ENCODE data around the gene BUD31.

BUD31 gene

DNA sequence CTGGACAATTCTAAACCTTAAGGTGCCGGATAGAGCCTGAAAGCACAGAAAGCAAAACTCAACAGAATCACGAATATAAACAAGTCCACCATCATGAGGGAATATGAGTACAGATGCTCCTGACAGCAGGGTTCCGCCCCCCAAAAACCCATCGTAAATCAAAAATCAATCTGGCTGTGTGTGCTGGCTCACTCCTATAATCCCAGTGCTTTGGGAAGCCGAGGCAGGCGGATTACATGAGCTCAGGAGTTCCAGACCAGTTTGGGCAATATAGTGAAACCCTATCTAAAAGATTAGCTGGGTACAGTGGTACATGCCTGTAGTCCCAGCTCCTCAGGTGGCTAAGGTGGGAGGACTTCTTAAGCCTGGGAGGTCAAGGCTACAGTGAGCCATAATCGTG lies 12.2 kb downstream of the BUD31 start:
- no peak overlapping the region for H3K27ac ChIP-seq (ENCODE audit: extremely low read depth, low read depth, low read length)
- no peaks in the 10 kb centered on the region for H3K4me1 ChIP-seq (ENCODE audit: control insufficient read depth, insufficient read depth, low read length)
- no peak for TF ChIP-seq ZNF391 (tag by site-specific recombination; IDR thresholded peaks at IDR 0.05; ENCODE audit: borderline replicate concordance, low read depth)
- ChIA-PET POLR2A (interaction anchor here (1.3 to 4.9 kb wide), 3 partner anchors 12 to 20 kb away, joined by 3 to 36 read pairs (median 5); partner anchors contain the start of genes BUD31, CPSF4, PDAP1 and PTCD1), CTCF (no interaction called here)
- H3K36me3 ChIP-seq (ENCODE audit: control insufficient read depth in 2 of 2, insufficient read depth in 1 of 2, low read length in 2 of 2): peaks cover 34 to 94% of the 10 kb centered on the region in 2 experiments
- no peaks in the 10 kb centered on the region for H3K9me3 ChIP-seq (ENCODE audit: control insufficient read depth, insufficient read depth, low read depth, low read length)
- no peak overlapping the region for H3K4me3 ChIP-seq (ENCODE audit: low read depth, low read length)

DNA sequence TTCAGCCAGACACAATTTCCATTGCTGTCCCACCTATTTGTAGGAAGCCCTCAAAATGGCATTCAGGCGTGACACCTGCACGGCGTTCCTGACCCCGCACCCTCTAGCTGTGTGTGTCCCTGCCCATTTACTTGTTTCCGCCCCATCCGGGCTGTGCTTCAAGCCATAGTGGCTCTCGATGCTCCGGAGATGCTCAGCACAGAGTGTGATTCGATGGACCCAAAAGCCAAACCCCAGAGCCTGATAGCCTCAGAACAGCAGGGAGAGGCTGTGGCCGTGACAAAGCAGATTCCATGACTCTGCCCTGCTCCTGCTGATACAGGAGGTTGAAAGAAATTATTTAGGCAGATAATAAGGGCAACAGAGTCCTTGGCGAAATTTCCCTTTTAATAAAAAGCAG lies 13.4 kb downstream of the BUD31 start:
- TF ChIP-seq ZFP41 (tag by site-specific recombination; IDR thresholded peaks at IDR 0.05; ENCODE audit: borderline replicate concordance) (no peak), ZNF670 (tag by site-specific recombination; IDR thresholded peaks at IDR 0.05; ENCODE audit: low read depth) (no peak), SETDB1 (IDR thresholded peaks at IDR 0.05; ENCODE audit: insufficient read length, low read length) (no peak), MEIS1 (CRISPR knock-in tag; IDR thresholded peaks at IDR 0.05; ENCODE audit: borderline replicate concordance) (no peak), BCL11B (tag by site-specific recombination; IDR thresholded peaks at IDR 0.05; ENCODE audit: low read depth) (no peak), ZNF114 (tag by site-specific recombination; IDR thresholded peaks at IDR 0.05) (no peak), ZNF157 (tag by site-specific recombination; IDR thresholded peaks at IDR 0.05) (no peak), RBAK (tag by site-specific recombination; IDR thresholded peaks at IDR 0.05) (no peak), ZNF514 (tag by site-specific recombination; IDR thresholded peaks at IDR 0.05) (no peak), ZFP3 (tag by site-specific recombination; IDR thresholded peaks at IDR 0.05; ENCODE audit: low read depth) (no peak)
- TF ChIP-seq, protein P1, sequence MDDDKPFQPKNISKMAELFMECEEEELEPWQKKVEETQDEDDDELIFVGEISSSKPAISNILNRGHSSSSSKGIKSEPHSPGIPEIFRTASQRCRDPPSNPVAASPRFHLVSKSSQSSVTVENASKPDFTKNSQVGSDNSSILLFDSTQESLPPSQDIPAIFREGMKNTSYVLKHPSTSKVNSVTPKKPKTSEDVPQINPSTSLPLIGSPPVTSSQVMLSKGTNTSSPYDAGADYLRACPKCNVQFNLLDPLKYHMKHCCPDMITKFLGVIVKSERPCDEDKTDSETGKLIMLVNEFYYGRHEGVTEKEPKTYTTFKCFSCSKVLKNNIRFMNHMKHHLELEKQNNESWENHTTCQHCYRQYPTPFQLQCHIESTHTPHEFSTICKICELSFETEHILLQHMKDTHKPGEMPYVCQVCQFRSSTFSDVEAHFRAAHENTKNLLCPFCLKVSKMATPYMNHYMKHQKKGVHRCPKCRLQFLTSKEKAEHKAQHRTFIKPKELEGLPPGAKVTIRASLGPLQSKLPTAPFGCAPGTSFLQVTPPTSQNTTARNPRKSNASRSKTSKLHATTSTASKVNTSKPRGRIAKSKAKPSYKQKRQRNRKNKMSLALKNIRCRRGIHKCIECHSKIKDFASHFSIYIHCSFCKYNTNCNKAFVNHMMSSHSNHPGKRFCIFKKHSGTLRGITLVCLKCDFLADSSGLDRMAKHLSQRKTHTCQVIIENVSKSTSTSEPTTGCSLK (tag by site-specific recombination; IDR thresholded peaks at IDR 0.05): no peak
- TF ChIP-seq, protein P2, sequence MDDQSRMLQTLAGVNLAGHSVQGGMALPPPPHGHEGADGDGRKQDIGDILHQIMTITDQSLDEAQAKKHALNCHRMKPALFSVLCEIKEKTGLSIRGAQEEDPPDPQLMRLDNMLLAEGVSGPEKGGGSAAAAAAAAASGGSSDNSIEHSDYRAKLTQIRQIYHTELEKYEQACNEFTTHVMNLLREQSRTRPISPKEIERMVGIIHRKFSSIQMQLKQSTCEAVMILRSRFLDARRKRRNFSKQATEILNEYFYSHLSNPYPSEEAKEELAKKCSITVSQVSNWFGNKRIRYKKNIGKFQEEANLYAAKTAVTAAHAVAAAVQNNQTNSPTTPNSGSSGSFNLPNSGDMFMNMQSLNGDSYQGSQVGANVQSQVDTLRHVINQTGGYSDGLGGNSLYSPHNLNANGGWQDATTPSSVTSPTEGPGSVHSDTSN (CRISPR knock-in tag; IDR thresholded peaks at IDR 0.05): no peak
- peaks cover 23 to 82% of the 10 kb centered on the region in 2 experiments for H3K36me3 ChIP-seq (ENCODE audit: control insufficient read depth in 2 of 2, insufficient read depth in 1 of 2, low read length in 2 of 2)
- CTCF ChIA-PET: interaction anchor here (0.6 to 0.7 kb wide), 2 partner anchors 27 to 60 kb away, joined by 3 read pairs; no protein-coding TSS in a partner anchor
- H3K4me1 ChIP-seq (ENCODE audit: control insufficient read depth, insufficient read depth, low read length): no peaks in the 10 kb centered on the region
- H3K4me3 ChIP-seq (ENCODE audit: low read depth, low read length): no peak overlapping the region
- POLR2A ChIA-PET: interaction anchor here (4.9 kb wide), 1 partner anchor 13 kb away, joined by 36 read pairs; the partner anchor contains the start of genes BUD31 and PDAP1
- H3K27ac ChIP-seq (ENCODE audit: extremely low read depth, low read depth, low read length): no peak overlapping the region
- H3K9me3 ChIP-seq (ENCODE audit: control insufficient read depth, insufficient read depth, low read depth, low read length): no peaks in the 10 kb centered on the region

DNA sequence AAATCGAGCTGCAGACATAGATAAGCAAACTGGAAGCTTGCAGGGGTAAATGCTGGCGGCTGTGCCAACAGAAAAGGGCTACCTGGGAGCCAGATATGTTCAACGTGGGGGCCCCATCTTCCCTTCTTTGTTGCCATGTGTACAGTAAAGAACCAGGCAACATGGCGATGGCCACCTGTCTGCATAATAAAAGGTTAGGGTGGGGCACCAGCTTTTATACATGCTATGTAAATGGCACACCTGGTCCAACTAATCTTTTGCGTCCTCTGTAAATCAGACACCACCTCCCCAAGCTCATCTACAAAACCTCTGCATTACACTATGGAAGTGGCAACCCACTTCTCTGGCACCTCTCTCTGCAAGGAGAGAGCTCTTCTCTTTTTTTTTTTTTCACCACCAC lies 13.9 kb downstream of the BUD31 start:
- ChIA-PET POLR2A (interaction anchor here (1.7 to 4.9 kb wide), 2 partner anchors 13 to 14 kb away, joined by 4 to 36 read pairs; partner anchors contain the start of genes BUD31 and PDAP1), CTCF (interaction anchor here (0.7 to 1.1 kb wide), 2 partner anchors 28 to 54 kb away, joined by 3 to 4 read pairs; no protein-coding TSS in a partner anchor)
- TF ChIP-seq, protein P3, sequence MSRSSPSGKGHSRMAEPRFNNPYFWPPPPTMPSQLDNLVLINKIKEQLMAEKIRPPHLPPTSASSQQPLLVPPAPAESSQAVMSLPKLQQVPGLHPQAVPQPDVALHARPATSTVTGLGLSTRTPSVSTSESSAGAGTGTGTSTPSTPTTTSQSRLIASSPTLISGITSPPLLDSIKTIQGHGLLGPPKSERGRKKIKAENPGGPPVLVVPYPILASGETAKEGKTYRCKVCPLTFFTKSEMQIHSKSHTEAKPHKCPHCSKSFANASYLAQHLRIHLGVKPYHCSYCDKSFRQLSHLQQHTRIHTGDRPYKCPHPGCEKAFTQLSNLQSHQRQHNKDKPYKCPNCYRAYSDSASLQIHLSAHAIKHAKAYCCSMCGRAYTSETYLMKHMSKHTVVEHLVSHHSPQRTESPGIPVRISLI (tag by site-specific recombination; IDR thresholded peaks at IDR 0.05): no peak
- TF ChIP-seq, protein P4, sequence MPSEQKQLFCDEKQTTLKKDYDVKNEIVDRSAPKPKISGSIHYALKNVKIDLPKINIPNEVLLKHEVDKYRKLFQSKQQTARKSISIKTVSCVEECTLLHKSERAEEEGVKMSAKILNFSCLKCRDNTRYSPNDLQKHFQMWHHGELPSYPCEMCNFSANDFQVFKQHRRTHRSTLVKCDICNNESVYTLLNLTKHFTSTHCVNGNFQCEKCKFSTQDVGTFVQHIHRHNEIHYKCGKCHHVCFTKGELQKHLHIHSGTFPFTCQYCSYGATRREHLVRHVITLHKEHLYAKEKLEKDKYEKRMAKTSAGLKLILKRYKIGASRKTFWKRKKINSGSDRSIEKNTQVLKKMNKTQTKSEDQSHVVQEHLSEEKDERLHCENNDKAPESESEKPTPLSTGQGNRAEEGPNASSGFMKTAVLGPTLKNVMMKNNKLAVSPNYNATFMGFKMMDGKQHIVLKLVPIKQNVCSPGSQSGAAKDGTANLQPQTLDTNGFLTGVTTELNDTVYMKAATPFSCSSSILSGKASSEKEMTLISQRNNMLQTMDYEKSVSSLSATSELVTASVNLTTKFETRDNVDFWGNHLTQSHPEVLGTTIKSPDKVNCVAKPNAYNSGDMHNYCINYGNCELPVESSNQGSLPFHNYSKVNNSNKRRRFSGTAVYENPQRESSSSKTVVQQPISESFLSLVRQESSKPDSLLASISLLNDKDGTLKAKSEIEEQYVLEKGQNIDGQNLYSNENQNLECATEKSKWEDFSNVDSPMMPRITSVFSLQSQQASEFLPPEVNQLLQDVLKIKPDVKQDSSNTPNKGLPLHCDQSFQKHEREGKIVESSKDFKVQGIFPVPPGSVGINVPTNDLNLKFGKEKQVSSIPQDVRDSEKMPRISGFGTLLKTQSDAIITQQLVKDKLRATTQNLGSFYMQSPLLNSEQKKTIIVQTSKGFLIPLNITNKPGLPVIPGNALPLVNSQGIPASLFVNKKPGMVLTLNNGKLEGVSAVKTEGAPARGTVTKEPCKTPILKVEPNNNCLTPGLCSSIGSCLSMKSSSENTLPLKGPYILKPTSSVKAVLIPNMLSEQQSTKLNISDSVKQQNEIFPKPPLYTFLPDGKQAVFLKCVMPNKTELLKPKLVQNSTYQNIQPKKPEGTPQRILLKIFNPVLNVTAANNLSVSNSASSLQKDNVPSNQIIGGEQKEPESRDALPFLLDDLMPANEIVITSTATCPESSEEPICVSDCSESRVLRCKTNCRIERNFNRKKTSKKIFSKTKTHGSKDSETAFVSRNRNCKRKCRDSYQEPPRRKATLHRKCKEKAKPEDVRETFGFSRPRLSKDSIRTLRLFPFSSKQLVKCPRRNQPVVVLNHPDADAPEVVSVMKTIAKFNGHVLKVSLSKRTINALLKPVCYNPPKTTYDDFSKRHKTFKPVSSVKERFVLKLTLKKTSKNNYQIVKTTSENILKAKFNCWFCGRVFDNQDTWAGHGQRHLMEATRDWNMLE (tag by site-specific recombination; conservative IDR thresholded peaks at IDR 0.05; ENCODE audit: low read depth): no peak
- no peak for TF ChIP-seq ZFHX2 (tag by site-specific recombination; conservative IDR thresholded peaks at IDR 0.05)
- TF ChIP-seq KLF9 (tag by site-specific recombination; IDR thresholded peaks at IDR 0.05; ENCODE audit: low read depth): no peak
- TF ChIP-seq ZNF311 (tag by site-specific recombination; IDR thresholded peaks at IDR 0.05; ENCODE audit: borderline replicate concordance): no peak
- TF ChIP-seq ZNF184 (tag by site-specific recombination; IDR thresholded peaks at IDR 0.05): no peak
- TF ChIP-seq ZNF292 (tag by site-specific recombination; IDR thresholded peaks at IDR 0.05; ENCODE audit: borderline replicate concordance, low read depth): no peak
- TF ChIP-seq ZNF529 (tag by site-specific recombination; IDR thresholded peaks at IDR 0.05; ENCODE audit: insufficient replicate concordance): no peak
- TF ChIP-seq OVOL3 (tag by site-specific recombination; IDR thresholded peaks at IDR 0.05): no peak

More for the DNA sequence above, 13.9 kb downstream of the BUD31 start:
- Histone ChIP-seq H3K4me1 (ENCODE audit: control insufficient read depth, insufficient read depth, low read length) (no peaks in the 10 kb centered on the region), H3K9me3 (ENCODE audit: control insufficient read depth, insufficient read depth, low read depth, low read length) (no peaks in the 10 kb centered on the region), H3K4me3 (ENCODE audit: low read depth, low read length) (no peak overlapping the region), H3K36me3 (ENCODE audit: control insufficient read depth in 2 of 2, insufficient read depth in 1 of 2, low read length in 2 of 2) (peaks cover 18 to 78% of the 10 kb centered on the region in 2 experiments), H3K27ac (ENCODE audit: extremely low read depth, low read depth, low read length) (no peak overlapping the region)

Measured in HEK293 (cell line).